DND-41 (cell line): ENCODE data around the gene MSI2.

ENCODE experiments used
- CTCF ChIP-seq: IDR thresholded peaks from 2 replicates; pipeline ENCODE4 v1.5.1; 2012; ENCODE audit warnings: borderline replicate concordance, low read length, moderate library complexity, mild to moderate bottlenecking; ENCODE audit not compliant: poor library complexity, severe bottlenecking; ENCODE audit errors: extremely low read depth
- EZH2 ChIP-seq: IDR thresholded peaks from 3 replicates; pipeline ENCODE4 v1.6.1; 2012; ENCODE audit warnings: borderline replicate concordance, low read depth, mild to moderate bottlenecking, moderate library complexity, low read length, inconsistent platforms; ENCODE audit not compliant: severe bottlenecking

DNA sequence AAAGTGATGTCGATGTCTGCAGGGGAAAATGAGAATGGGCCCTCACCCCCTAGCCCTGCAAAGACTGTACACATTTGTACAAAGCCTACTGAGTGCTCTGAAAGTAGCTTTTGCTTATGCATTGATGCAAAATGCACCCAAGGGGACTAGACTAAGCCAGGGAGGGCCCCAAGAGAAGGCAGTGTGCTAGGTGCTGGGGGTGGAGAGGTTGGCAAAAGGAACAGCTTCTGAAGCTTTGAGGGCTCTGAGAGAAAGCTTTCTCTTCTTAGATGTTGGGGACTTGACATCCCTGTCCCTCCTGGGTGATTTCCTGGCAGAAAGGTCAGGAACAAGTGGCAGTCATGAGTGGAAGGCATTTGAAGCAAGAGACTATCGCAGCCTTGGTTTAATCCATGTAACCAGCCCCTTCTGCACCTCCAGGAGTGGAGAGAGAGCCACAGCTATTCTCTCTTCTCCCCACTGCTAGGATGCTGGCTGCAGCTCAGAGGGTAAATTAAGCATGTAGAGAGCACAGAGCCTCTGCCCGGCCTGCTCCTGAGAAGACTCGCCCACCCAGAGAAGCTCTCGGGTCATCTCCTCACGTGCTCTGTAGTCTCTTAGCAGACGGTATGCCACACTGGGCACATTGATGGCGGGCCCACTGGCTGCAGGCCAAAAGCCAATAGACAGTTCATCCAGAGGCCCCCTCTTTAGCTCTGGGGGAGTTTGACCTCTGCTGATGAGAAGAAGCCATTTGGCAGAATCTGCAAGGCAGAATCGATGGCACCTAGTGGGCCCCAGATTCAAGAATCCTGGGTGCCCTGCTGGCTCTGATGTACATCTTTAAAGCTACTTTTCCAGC is 221.4 kb downstream of the MSI2 start:
- TF ChIP-seq CTCF: no peak
- TF ChIP-seq EZH2: no peak
